C4-2B (cell line): ENCODE data around the gene BTBD2.

ENCODE experiments used
- ZFX ChIP-seq: fragments of 450-650 bp; IDR thresholded peaks from 2 replicates; pipeline ENCODE4 v1.6.1; 2017
- TF ChIP-seq, protein P1 (sequence below): fragments of 450-650 bp; conservative IDR thresholded peaks from 2 replicates; pipeline ENCODE4 v1.5.1; 2017; ENCODE audit warnings: mild to moderate bottlenecking

DNA sequence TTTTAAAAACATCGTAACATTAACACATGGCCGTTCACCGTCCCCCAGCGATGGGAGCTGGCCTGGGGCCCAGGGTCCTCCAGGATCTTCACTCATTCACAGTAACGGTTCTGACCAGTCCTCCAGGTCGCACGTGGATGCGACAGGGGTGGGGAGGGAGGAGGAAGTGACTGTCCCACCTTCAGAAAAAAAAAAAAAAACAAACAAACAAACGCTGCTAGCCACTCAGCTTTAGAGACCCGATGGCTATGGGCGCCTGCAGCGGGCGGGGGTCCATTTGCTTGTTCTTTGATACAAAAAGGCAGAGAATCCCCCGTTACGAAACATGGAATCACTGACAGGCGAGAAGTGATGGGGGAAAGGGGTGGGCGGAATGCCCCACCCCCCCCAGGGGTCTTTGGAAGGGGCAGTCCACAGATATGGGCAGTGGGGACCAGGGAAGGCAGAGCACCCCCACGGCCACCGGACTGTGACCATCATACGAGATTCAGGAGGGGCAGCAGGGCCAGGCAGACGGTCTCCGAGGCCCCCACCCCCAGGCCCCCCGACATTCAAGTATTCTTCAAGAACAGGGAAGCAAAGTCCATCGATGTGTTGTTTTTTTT lies 22.2 kb upstream of the BTBD2 start:
- TF ChIP-seq, protein P1, sequence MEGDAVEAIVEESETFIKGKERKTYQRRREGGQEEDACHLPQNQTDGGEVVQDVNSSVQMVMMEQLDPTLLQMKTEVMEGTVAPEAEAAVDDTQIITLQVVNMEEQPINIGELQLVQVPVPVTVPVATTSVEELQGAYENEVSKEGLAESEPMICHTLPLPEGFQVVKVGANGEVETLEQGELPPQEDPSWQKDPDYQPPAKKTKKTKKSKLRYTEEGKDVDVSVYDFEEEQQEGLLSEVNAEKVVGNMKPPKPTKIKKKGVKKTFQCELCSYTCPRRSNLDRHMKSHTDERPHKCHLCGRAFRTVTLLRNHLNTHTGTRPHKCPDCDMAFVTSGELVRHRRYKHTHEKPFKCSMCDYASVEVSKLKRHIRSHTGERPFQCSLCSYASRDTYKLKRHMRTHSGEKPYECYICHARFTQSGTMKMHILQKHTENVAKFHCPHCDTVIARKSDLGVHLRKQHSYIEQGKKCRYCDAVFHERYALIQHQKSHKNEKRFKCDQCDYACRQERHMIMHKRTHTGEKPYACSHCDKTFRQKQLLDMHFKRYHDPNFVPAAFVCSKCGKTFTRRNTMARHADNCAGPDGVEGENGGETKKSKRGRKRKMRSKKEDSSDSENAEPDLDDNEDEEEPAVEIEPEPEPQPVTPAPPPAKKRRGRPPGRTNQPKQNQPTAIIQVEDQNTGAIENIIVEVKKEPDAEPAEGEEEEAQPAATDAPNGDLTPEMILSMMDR, result no peak
- no peak for TF ChIP-seq ZFX
